Naive thymus-derived CD4-positive, alpha-beta T cell (primary cell): Measurements from ENCODE around the gene TPSB2. TPM values are rescaled to one million over a fixed set of nuclear protein-coding genes. Genes with fewer than 3 reads are reported as not detected.

Experiments used
- ATAC-seq: fragments of 150-1000 bp; cut with Tn5 transposase; 2 replicates; pipeline ENCODE4 v1.10.0; 2021; ENCODE audit warnings: mild to moderate bottlenecking, moderate library complexity
- CTCF ChIA-PET: fragments of 350-600 bp; sonication (Branson Sonifier 250); formaldehyde crosslinking; loops from one replicate; lab custom pipeline; 2021; ENCODE audit warnings: antibody characterized with exemption; lab: Charles Lee
- POLR2A ChIA-PET: fragments of 350-600 bp; sonication (Branson Sonifier 250); formaldehyde crosslinking; loops from one replicate; lab custom pipeline; 2021; ENCODE audit warnings: antibody characterized with exemption, inconsistent platforms; lab: Charles Lee
- DNase-seq, 9 donors: peaks; one replicate each; pipeline versions ENCODE4 v3.0.0 to v3.0.0-alpha.2; 2020 to 2022; ENCODE audit warnings: mixed read lengths in 1 of 9
- H3K27ac ChIP-seq: one replicate; pipeline ENCODE4 v1.7.0; 2013; ENCODE audit warnings: mild to moderate bottlenecking, low read depth, low read length, moderate library complexity
- H3K27me3 ChIP-seq, 2 donors: one replicate each; pipeline ENCODE4 v1.7.0; 2013; ENCODE audit warnings: low read length in 2 of 2, mild to moderate bottlenecking in 2 of 2, moderate library complexity in 2 of 2; ENCODE audit not compliant: control insufficient read depth in 2 of 2, insufficient read depth in 2 of 2
- H3K36me3 ChIP-seq, 3 experiments: 1 replicate in 2 of 3; 2 replicates in 1 of 3; pipeline ENCODE4 v1.7.0; 2013; ENCODE audit warnings: low read length in 3 of 3, mild to moderate bottlenecking in 3 of 3, moderate library complexity in 1 of 3; ENCODE audit not compliant: insufficient read depth in 3 of 3, control insufficient read depth in 2 of 3
- H3K4me1 ChIP-seq, 2 donors: one replicate each; pipeline ENCODE4 v1.7.0; 2013; ENCODE audit warnings: low read length in 2 of 2, mild to moderate bottlenecking in 2 of 2, moderate library complexity in 1 of 2; ENCODE audit not compliant: control insufficient read depth in 2 of 2, insufficient read depth in 2 of 2
- H3K4me3 ChIP-seq: 2 replicates; pipeline ENCODE4 v1.7.0; 2013; ENCODE audit warnings: mild to moderate bottlenecking, low read length
- H3K9me3 ChIP-seq, 3 experiments: 1 replicate in 2 of 3; 2 replicates in 1 of 3; pipeline ENCODE4 v1.7.0; 2013; ENCODE audit warnings: low read length in 3 of 3; ENCODE audit not compliant: control insufficient read depth in 2 of 3
- H3K27ac Mint-ChIP-seq, 9 donors: one replicate each; pipeline ENCODE4 v1.8.0; 2020 to 2022; ENCODE audit warnings: mixed read lengths in 9 of 9, mild to moderate bottlenecking in 8 of 9, moderate library complexity in 5 of 9, inconsistent platforms in 2 of 9
- H3K27me3 Mint-ChIP-seq, 5 donors: one replicate each; pipeline ENCODE4 v1.8.0; 2021 to 2022; ENCODE audit warnings: mixed read lengths in 5 of 5, mild to moderate bottlenecking in 1 of 5
- H3K36me3 Mint-ChIP-seq, 5 donors: one replicate each; pipeline ENCODE4 v1.8.0; 2020 to 2022; ENCODE audit warnings: mixed read lengths in 5 of 5, mild to moderate bottlenecking in 3 of 5, inconsistent platforms in 1 of 5
- H3K4me1 Mint-ChIP-seq, 7 donors: one replicate each; pipeline ENCODE4 v1.8.0; 2020 to 2022; ENCODE audit warnings: mixed read lengths in 7 of 7, mild to moderate bottlenecking in 3 of 7, inconsistent platforms in 1 of 7
- H3K4me3 Mint-ChIP-seq, 10 donors: one replicate each; pipeline ENCODE4 v1.8.0; 2020 to 2022; ENCODE audit warnings: mild to moderate bottlenecking in 10 of 10, mixed read lengths in 10 of 10, moderate library complexity in 6 of 10, inconsistent platforms in 2 of 10
- H3K9me3 Mint-ChIP-seq, 11 donors: one replicate each; pipeline ENCODE4 v1.8.0; 2020 to 2022; ENCODE audit warnings: mixed read lengths in 11 of 11, mild to moderate bottlenecking in 4 of 11, inconsistent platforms in 1 of 11, moderate library complexity in 1 of 11
- intact Hi-C, 2 donors: fragments of 100-400 bp; cut with micrococcal nuclease; formaldehyde crosslinking; loops; one replicate each; pipeline ENCODE4 v1.15.1; 2023
- polyA plus RNA-seq, 2 donors: library from polyadenylated mRNA; unstranded; fragments of 300-500 nt; fragmentation: Illumina TruSeq; gene quantifications; one replicate each; pipeline ENCODE4 v1.2.3, GENCODE V29; 2021
- total RNA-seq, 6 experiments: library from RNA in 5 of 6; stranded (reverse) in 5 of 6; gene quantifications; 1 replicate in 5 of 6; 2 replicates in 1 of 6; pipeline ENCODE4 v1.2.3 and lab custom pipeline; 2021 to 2026

Gene TPSB2
- total and polyA plus RNA-seq, 7 experiments from 2014 or later: 5.3 TPM; not detected in 6

- Histone ChIP-seq H3K4me3 (no peak overlapping the region), H3K27me3 (no peaks in the 10 kb centered on the region), H3K36me3 (no peaks in the 10 kb centered on the region), H3K4me1 (no peaks in the 10 kb centered on the region), H3K9me3 (no peaks in the 10 kb centered on the region), H3K27ac (no peak overlapping the region)
- CTCF ChIA-PET: no interaction called here
- Mint-ChIP-seq H3K36me3 (no peaks in the 10 kb centered on the region), H3K4me3 (no peak overlapping the region), H3K4me1 (no peaks in the 10 kb centered on the region), H3K27ac (no peak overlapping the region), H3K27me3 (no peaks in the 10 kb centered on the region), H3K9me3 (no peaks in the 10 kb centered on the region)
- DNase-seq (no peak), ATAC-seq (no peak)
- intact Hi-C loops: no loop called here
- POLR2A ChIA-PET: no interaction called here
These were observed 5.4 kb downstream of the TPSB2 start for GRCh38 chr16:1224558-1224957.

DNA sequence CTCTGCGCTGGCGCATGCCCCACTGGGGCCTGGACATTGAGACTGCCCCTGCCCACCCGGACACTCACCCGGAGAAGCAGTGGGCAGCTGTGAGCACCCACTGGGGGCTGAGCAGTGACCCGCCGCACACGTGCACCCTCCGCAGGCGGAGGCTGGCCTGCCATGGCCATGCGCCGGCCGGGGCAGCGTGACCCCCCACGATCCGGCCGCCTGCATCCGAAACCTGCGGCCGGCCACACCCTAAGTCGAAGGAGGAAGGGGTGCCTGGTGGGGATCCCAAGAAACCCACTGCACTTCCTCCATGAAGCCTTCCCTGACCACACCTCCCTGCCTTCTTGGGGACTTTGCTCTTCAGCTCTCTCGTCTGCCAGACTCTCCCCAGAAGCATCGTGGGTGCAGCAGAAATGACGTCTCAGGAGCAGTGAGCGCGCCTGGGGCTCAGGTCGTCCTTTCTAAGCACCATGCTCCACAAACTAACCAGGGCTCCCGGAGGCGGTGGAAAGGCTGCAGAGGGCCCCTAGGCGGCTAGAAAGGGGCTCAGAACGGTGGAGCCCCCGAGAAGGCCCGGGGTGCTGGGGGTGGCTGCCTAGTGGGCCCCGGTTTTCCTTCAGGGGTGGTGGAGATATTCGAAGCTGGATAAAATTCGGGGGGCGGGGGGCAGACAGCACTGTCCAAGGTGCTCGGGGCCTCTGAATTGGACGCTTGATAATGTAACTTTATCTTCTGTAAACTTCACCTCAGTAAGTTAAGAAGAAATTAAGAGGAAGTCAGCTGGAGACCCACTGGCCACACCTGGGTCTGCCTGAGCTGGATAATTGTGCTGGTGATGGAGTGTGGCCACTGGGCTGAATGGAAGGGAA lies 6.4 kb downstream of the TPSB2 start:
- H3K4me1 Mint-ChIP-seq: no peaks in the 10 kb centered on the region
- H3K4me3 Mint-ChIP-seq: no peak overlapping the region
- H3K9me3 ChIP-seq: no peaks in the 10 kb centered on the region
- ATAC-seq (no peak), DNase-seq (no peak)
- intact Hi-C loops: no loop called here
- H3K9me3 Mint-ChIP-seq: no peaks in the 10 kb centered on the region
- H3K27me3 Mint-ChIP-seq: no peaks in the 10 kb centered on the region
- H3K27me3 ChIP-seq: no peaks in the 10 kb centered on the region
- H3K27ac ChIP-seq: no peak overlapping the region
- no peak overlapping the region for H3K27ac Mint-ChIP-seq
- no peaks in the 10 kb centered on the region for H3K4me1 ChIP-seq
- no peak overlapping the region for H3K4me3 ChIP-seq
- ChIA-PET CTCF (no interaction called here), POLR2A (no interaction called here)
- no peaks in the 10 kb centered on the region for H3K36me3 ChIP-seq
- no peaks in the 10 kb centered on the region for H3K36me3 Mint-ChIP-seq

DNA sequence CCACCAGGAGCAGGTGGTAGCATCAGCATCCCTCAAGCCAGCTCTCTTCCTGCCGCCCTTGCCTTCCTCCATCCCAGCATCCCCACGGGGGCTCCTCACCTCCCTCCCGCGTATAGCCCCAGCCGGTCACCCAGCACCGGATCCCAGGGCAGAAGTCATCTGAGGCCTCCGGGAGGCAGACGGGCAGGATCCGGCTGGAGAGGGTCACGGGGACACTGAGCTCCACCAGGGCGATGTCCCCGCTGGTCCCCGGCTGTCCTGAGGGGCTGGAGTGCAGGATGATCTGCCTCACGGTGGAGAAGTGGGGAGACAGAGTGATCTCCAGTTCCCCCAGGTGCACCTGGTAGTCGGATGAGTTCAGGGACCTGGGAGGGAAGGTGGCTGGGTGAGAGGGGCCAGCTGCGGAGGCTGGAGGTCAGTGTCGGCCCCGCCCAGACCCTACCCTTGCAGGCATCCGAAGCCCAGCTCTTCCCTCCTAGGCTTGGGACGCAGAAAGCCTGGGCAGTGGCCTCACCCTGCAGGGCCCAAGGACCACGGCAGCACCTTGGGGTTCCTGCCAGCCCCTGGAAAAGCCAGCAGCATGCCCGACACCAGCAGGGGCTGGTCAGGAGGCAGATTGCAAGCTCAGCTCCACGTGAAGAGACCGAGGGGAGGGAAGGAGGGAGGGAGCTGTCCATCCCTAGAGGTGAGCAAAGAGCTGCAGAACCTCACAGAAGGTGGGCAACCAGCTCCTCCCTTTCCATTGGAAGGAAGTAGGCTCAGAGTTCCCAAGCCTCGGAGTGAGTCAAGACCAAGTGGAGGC lies 7.2 kb downstream of the TPSB2 start:
- intact Hi-C loops: no loop called here
- ChIA-PET CTCF (interaction anchor here (0.6 kb wide), 1 partner anchor 711 kb away, joined by 5 read pairs; no protein-coding TSS in a partner anchor), POLR2A (no interaction called here)
- Mint-ChIP-seq H3K4me1 (no peaks in the 10 kb centered on the region), H3K27ac (no peak overlapping the region), H3K9me3 (no peaks in the 10 kb centered on the region), H3K4me3 (no peak overlapping the region), H3K27me3 (no peaks in the 10 kb centered on the region), H3K36me3 (no peaks in the 10 kb centered on the region)
- Histone ChIP-seq H3K27me3 (no peaks in the 10 kb centered on the region), H3K36me3 (no peaks in the 10 kb centered on the region), H3K9me3 (no peaks in the 10 kb centered on the region), H3K4me1 (no peaks in the 10 kb centered on the region), H3K4me3 (no peak overlapping the region), H3K27ac (no peak overlapping the region)
- ATAC-seq (no peak), DNase-seq (no peak)

DNA sequence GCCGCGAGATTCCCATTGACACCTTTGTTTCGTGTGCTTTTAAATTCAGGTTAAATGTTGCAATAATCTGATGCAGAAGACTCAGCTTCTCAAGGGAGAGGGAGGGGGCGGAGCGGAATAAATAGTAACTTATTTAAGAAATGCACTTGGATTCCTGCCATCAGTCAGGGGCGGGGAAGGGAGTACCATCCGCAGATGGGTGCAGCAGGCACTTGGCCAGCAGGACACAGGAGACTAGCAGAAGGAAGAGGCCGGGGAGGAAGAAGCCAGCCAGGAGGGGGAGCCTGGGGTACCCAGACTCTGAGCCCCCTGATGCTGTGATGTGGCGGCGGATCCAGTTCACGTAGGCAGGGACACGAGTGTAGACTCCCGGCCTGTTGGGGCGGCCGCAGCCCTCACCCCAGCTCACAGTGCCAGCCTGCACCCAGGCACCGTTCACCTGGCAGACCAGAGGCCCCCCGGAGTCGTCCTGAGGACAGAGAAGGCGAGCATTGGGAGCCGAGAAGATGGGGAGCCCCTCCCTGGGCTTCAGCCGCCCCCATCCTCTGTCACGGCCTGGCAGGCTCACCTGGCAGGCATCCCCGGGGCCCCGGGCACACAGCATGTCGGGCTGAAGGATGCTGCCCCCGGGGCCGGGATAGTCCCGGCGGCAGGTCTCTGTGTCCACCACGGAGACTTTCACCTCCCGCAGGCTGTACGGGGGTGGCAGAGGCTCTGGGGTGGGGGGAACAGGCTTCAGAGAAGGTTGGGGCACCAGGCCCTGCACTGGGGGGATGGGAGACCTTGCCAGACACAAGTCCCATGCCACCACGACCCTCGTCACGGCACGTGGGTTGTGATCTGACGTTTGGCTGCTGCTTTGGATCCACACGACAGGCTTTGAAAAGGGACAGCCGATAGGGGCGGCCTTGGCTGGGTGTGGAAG lies 8.1 kb downstream of the TPSB2 start:
- no peaks in the 10 kb centered on the region for H3K36me3 Mint-ChIP-seq
- Histone ChIP-seq H3K4me1 (no peaks in the 10 kb centered on the region), H3K36me3 (no peaks in the 10 kb centered on the region), H3K9me3 (no peaks in the 10 kb centered on the region), H3K27me3 (no peaks in the 10 kb centered on the region), H3K4me3 (no peak overlapping the region), H3K27ac (no peak overlapping the region)
- ChIA-PET CTCF (no interaction called here), POLR2A (no interaction called here)
- DNase-seq (no peak), ATAC-seq (no peak)
- H3K4me1 Mint-ChIP-seq: no peaks in the 10 kb centered on the region
- no peaks in the 10 kb centered on the region for H3K27me3 Mint-ChIP-seq
- no peaks in the 10 kb centered on the region for H3K9me3 Mint-ChIP-seq
- intact Hi-C loops: no loop called here
- no peak overlapping the region for H3K27ac Mint-ChIP-seq
- no peak overlapping the region for H3K4me3 Mint-ChIP-seq

DNA sequence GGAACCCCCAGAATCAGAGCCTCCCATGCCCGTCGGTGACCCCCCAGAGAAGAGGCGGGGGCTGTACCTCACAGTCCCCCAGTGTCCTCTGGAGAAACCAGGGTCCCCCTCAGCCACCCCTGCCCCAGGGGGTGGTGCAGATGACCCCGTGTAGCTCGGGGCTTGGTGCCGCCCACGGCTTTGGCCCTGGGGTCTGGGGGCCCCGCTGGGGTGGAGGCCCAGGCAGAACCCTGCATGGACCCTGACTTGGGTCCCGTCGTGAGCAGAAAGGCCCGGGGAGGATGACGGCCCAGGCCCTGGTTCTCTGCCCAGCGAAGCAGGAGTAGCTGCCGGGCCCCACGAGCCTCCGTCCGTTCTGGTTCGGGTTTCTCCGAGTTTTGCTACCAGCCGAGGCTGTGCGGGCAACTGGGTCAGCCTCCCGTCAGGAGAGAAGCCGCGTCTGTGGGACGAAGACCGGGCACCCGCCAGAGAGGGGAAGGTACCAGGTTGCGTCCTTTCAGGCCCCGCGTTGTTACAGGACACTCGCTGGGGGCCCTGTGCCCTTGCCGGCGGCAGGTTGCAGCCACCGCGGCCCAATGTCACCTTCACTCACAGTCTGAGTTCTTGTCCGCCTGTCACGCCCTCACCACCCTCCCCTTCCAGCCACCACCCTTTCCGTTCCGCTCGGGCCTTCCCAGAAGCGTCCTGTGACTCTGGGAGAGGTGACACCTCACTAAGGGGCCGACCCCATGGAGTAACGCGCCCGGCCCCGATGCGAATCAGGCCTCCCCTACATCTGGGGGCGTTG lies 8.9 kb downstream of the TPSB2 start:
- Histone ChIP-seq H3K9me3 (no peaks in the 10 kb centered on the region), H3K27me3 (no peaks in the 10 kb centered on the region), H3K36me3 (no peaks in the 10 kb centered on the region), H3K4me3 (no peak overlapping the region), H3K4me1 (no peaks in the 10 kb centered on the region), H3K27ac (no peak overlapping the region)
- ATAC-seq (no peak), DNase-seq (no peak)
- H3K4me1 Mint-ChIP-seq: peaks cover 0 to 1% (median 0%) of the 10 kb centered on the region in 7 donors
- H3K27me3 Mint-ChIP-seq: no peaks in the 10 kb centered on the region
- no peaks in the 10 kb centered on the region for H3K36me3 Mint-ChIP-seq
- H3K27ac Mint-ChIP-seq: no peak overlapping the region
- ChIA-PET POLR2A (no interaction called here), CTCF (no interaction called here)
- intact Hi-C loops: no loop called here
- H3K4me3 Mint-ChIP-seq: no peak overlapping the region
- H3K9me3 Mint-ChIP-seq: no peaks in the 10 kb centered on the region

DNA sequence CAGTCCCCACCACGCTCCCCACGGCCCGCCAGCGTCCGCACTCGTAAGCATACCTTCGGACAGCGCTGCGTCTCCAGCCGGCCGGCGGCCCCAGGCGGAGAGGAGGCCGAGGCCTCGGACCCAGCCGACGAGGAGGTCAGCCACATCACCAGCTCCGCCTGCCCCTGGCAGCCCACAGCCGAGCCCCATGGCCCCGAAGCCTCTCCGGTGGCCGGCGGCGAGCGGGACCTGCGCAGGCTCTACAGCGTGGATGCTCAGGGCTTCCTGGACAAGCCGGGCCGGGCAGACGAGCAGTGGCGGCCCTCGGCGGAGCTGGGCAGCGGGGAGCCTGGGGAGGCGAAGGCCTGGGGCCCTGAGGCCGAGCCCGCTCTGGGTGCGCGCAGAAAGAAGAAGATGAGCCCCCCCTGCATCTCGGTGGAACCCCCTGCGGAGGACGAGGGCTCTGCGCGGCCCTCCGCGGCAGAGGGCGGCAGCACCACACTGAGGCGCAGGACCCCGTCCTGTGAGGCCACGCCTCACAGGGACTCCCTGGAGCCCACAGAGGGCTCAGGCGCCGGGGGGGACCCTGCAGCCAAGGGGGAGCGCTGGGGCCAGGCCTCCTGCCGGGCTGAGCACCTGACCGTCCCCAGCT lies 9.8 kb downstream of the TPSB2 start:
- intact Hi-C loops: no loop called here
- Mint-ChIP-seq H3K4me1 (peaks cover 0 to 2% (median 0%) of the 10 kb centered on the region in 7 donors), H3K36me3 (no peaks in the 10 kb centered on the region), H3K4me3 (no peak overlapping the region), H3K27me3 (no peaks in the 10 kb centered on the region), H3K9me3 (no peaks in the 10 kb centered on the region), H3K27ac (no peak overlapping the region)
- Histone ChIP-seq H3K36me3 (no peaks in the 10 kb centered on the region), H3K4me1 (no peaks in the 10 kb centered on the region), H3K27me3 (no peaks in the 10 kb centered on the region), H3K4me3 (no peak overlapping the region), H3K9me3 (no peaks in the 10 kb centered on the region), H3K27ac (no peak overlapping the region)
- ATAC-seq: no peak
- ChIA-PET CTCF (no interaction called here), POLR2A (no interaction called here)
- no peak for DNase-seq
